NCI-H526 treated with DMSO at 0.1 percent for 48 hours (cell line): ENCODE measurements around the gene MYOG.

Experiments used
- DNase-seq: peaks from one replicate; lab custom pipeline; 2025; lab: John Stamatoyannopoulos, UW

MYOG gene

GRCh38 chr1:203046984-203047630, 38.7 kb downstream of the MYOG start:
- DNase-seq, result no peak

GRCh38 chr1:203045821-203046594, 39.8 kb downstream of the MYOG start:
- DNase-seq, result no peak

- DNase-seq, result no peak
Observed at GRCh38 chr1:203045336-203045735, 40.5 kb downstream of the MYOG start.

GRCh38 chr1:203044546-203045250, 41.1 kb downstream of the MYOG start:
- no peak for DNase-seq

- DNase-seq, result no peak
Observed at GRCh38 chr1:203043830-203044545, 41.8 kb downstream of the MYOG start.

- no peak for DNase-seq
Observed at GRCh38 chr1:203041351-203041932, 44.4 kb downstream of the MYOG start.

- no peak for DNase-seq
Observed at GRCh38 chr1:203040513-203041275, 45.1 kb downstream of the MYOG start.

GRCh38 chr1:203039609-203040512, 46.0 kb downstream of the MYOG start:
- no peak for DNase-seq

GRCh38 chr1:203038891-203039608, 46.8 kb downstream of the MYOG start:
- DNase-seq, result no peak

GRCh38 chr1:203038217-203038741, 47.5 kb downstream of the MYOG start:
- DNase-seq, result no peak

GRCh38 chr1:203037509-203038190, 48.2 kb downstream of the MYOG start:
- DNase-seq, result no peak

GRCh38 chr1:203036537-203036936, 49.3 kb downstream of the MYOG start:
- DNase-seq, result no peak

GRCh38 chr1:203036135-203036534, 49.7 kb downstream of the MYOG start:
- no peak for DNase-seq

GRCh38 chr1:203035111-203036000, 50.5 kb downstream of the MYOG start:
- no peak for DNase-seq

- DNase-seq, result no peak
Observed at GRCh38 chr1:203034422-203035110, 51.2 kb downstream of the MYOG start.

- no peak for DNase-seq
Observed at GRCh38 chr1:203033917-203034316, 51.9 kb downstream of the MYOG start.

- no peak for DNase-seq
Observed at GRCh38 chr1:203033287-203033686, 52.5 kb downstream of the MYOG start.
